ENCODE data around the gene LYRM1. TPM values are rescaled to one million over a fixed set of nuclear protein-coding genes. Genes with fewer than 3 reads are reported as not detected.

LYRM1 gene
- total RNA-seq, 4 donors from 2014 or later = 30.6 to 67.3 (median 39.4) TPM

GRCh38 chr16:20886320-20886719 lies 14.3 kb upstream of the LYRM1 start:
- DNase-seq (ENCODE audit: low spot score in 2 of 2) = no peak
- H3K4me3 ChIP-seq = no peak overlapping the region
- H3K36me3 ChIP-seq = peaks cover 0 to 4% (median 0%) of the 10 kb centered on the region in 3 donors
- no peaks in the 10 kb centered on the region for H3K27me3 ChIP-seq
- TF ChIP-seq POLR2A (IDR thresholded peaks at IDR 0.05) = no peak
- no peak for TF ChIP-seq EP300 (IDR thresholded peaks at IDR 0.05)
- TF ChIP-seq CTCF (IDR thresholded peaks at IDR 0.05) = no peak
- H3K27ac ChIP-seq = no peak overlapping the region
- WGBS, 2 donors = 29 to 82% methylated on average over 1 of the region's 1 CpG
- H3K4me1 ChIP-seq = peaks cover 0 to 76% (median 22%) of the 10 kb centered on the region in 4 donors
- no peaks in the 10 kb centered on the region for H3K9me3 ChIP-seq

DNA sequence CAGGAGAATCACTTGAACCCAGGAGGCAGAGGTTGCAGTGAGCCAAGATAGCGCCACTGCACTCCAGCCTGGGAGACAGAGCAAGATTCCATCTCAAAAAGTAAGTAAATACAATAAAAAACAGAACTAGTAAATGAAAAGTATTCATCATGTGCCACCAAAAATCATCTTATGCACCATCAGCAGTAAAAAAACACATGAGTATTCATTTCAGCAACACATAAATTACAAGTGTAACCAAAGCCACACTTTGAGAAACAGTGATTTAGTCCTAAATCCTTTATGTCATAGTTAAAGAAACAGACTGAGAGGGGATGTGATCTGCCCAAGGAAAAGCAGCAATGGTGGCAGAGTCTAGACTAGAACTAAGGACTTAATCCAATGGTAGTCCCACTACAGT lies 13.4 kb upstream of the LYRM1 start:
- Histone ChIP-seq H3K27ac (peak overlapping the region in 1 of 4 donors; percentile 41), H3K27me3 (no peaks in the 10 kb centered on the region), H3K4me1 (peaks cover 0 to 76% (median 21%) of the 10 kb centered on the region in 4 donors), H3K4me3 (no peak overlapping the region), H3K36me3 (peaks cover 0 to 12% (median 0%) of the 10 kb centered on the region in 3 donors), H3K9me3 (no peaks in the 10 kb centered on the region)
- no peak for TF ChIP-seq CTCF (IDR thresholded peaks at IDR 0.05)
- TF ChIP-seq EP300 (IDR thresholded peaks at IDR 0.05) = no peak
- TF ChIP-seq POLR2A (IDR thresholded peaks at IDR 0.05) = no peak
- 96 to 100% methylated on average over 1 of the region's 1 CpG for WGBS, 2 donors
- no peak for DNase-seq (ENCODE audit: low spot score in 2 of 2)

DNA sequence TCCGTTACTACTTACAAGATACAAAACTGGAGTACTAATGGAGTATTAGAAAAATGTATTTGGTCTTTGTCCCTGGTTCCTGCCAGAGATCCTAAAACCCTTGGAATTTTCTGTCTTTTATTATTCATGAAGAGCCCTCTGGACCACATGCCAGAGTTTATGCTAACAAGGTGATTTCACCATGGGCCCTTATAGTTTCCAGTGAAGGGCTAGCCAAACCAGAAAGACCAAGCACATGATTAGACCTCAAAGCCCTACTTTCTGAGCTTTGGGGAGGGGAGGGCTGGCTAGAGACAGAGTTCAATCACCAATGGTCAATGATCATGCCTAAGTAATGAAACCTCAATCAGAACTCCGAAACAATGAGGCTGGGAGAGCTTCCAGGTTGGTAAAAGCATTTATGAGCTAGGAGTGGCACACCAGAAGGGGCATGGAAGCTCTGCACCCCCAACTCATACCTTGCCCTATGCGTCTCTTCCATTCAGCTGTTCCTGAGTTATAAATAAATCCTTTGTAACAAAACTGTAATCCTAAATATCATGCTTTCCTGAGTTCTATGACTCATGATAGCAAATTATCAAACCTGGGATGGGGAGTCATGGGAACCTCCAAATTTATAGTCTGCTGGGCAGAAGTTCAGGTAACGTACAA lies 10.8 kb upstream of the LYRM1 start:
- H3K36me3 ChIP-seq = peaks cover 0 to 33% (median 0%) of the 10 kb centered on the region in 3 donors
- 88 to 92% methylated on average over 4 of the region's 4 CpGs for WGBS, 2 donors
- peaks cover 0 to 78% (median 13%) of the 10 kb centered on the region in 4 donors for H3K4me1 ChIP-seq

GRCh38 chr16:20894388-20894787 lies 6.2 kb upstream of the LYRM1 start:
- Histone ChIP-seq H3K9me3 (no peaks in the 10 kb centered on the region), H3K36me3 (peaks cover 0 to 46% (median 0%) of the 10 kb centered on the region in 3 donors), H3K4me1 (peaks cover 0 to 85% (median 24%) of the 10 kb centered on the region in 4 donors), H3K4me3 (no peak overlapping the region), H3K27ac (peak overlapping the region in 2 of 4 donors; percentile 92 to 100), H3K27me3 (no peaks in the 10 kb centered on the region)
- TF ChIP-seq POLR2A (IDR thresholded peaks at IDR 0.05) = no peak
- no peak for TF ChIP-seq CTCF (IDR thresholded peaks at IDR 0.05)
- TF ChIP-seq EP300 (IDR thresholded peaks at IDR 0.05) = no peak
- DNase-seq (ENCODE audit: low spot score in 2 of 2) = no peak
- 93 to 95% methylated on average over 2 of the region's 2 CpGs for whole genome bisulfite sequencing, 2 donors

More for the DNA sequence above, 10.8 kb upstream of the LYRM1 start:
- TF ChIP-seq CTCF (IDR thresholded peaks at IDR 0.05) (no peak), EP300 (IDR thresholded peaks at IDR 0.05) (no peak), POLR2A (IDR thresholded peaks at IDR 0.05) (no peak)
- no peak overlapping the region for H3K4me3 ChIP-seq
- H3K9me3 ChIP-seq = no peaks in the 10 kb centered on the region
- H3K27ac ChIP-seq = peak overlapping the region in 1 of 4 donors; percentile 22
- no peak for DNase-seq (ENCODE audit: low spot score in 2 of 2)
- no peaks in the 10 kb centered on the region for H3K27me3 ChIP-seq

- DNase-seq (ENCODE audit: low spot score in 2 of 2) = no peak
- Histone ChIP-seq H3K27ac (peak overlapping the region; percentile 41 to 100 (median 92)), H3K9me3 (no peaks in the 10 kb centered on the region), H3K36me3 (peaks cover 0 to 32% (median 0%) of the 10 kb centered on the region in 3 donors), H3K4me1 (peaks cover 0 to 73% (median 26%) of the 10 kb centered on the region in 4 donors), H3K27me3 (no peaks in the 10 kb centered on the region), H3K4me3 (no peak overlapping the region)
- 61 to 66% methylated on average over 4 of the region's 4 CpGs for WGBS, 2 donors
- TF ChIP-seq POLR2A (IDR thresholded peaks at IDR 0.05) = no peak
- peak in 1 of 2 donors; percentile 30 for TF ChIP-seq EP300 (IDR thresholded peaks at IDR 0.05)
Observed at GRCh38 chr16:20897253-20897897, 3.2 kb upstream of the LYRM1 start.

All from tibial nerve (tissue), 4 donors.